LHCN-M2 (cell line): ENCODE data around the gene NRAP. TPM values are rescaled to one million over a fixed set of nuclear protein-coding genes. Genes with fewer than 3 reads are reported as not detected.

Experiments used
- DNase-seq: peaks from one replicate; pipeline ENCODE4 v3.0.0-alpha.2; 2012; ENCODE audit warnings: low read depth
- total RNA-seq: library from RNA; depleted of rRNA; stranded (reverse); fragments of >200 nt; gene quantifications from 2 replicates; pipeline ENCODE4 v1.2.3, GENCODE V29; 2014

Gene NRAP
- total RNA-seq, 1 experiment from 2014 or later = not detected

DNA sequence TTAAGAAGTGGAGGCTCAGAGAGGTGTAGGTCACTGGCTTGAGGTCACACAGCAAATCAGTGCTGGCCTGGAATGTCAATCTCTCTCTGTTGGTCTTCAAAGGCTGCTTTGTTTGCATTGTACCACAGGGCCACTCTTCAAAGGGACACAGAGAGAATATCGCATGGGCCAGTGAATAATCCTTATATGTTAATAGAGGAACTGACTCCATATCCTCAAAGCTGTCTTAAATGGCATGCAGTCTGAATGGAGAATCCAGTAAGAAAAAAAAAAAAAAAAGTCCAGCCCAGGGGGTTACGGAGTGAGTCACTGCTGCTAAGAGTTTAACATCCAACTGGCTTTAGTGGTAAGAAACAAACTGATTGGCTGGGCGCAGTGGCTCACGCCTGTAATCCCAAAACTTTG lies 54.1 kb downstream of the NRAP start:
- peak; percentile 2 for DNase-seq

DNA sequence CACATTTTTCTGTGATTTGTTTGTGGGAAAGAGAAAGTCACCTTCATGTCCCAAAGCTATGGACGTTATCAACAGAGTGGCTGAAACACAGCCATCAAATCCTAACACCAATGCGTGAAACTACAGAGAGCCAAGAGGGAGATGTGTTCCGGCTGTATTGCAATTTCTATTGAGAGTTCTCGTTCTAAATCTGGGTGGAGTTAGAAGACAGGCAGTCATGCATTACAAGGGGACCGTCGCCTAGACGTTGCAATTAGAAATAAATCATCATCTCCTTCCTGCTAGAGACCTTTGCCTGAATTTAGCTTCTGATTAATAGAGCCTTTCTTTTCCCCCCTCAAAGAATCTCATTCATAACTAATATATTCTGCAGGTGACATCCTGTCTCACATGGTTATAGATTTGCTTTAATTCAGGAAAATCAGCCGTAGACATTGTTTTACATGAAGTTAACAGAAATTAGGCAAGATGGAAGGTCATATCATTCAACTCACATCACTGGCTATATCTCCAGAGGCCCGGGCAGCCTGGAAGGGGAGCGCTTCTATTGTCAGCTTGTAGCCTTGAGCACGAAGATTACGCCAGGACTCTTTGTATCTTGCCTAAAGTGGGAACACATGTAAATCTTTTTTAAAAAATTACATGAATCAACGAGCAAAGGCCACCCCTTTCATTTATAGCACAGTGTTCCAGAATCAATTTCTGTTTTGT lies 58.4 kb downstream of the NRAP start:
- DNase-seq = no peak

DNA sequence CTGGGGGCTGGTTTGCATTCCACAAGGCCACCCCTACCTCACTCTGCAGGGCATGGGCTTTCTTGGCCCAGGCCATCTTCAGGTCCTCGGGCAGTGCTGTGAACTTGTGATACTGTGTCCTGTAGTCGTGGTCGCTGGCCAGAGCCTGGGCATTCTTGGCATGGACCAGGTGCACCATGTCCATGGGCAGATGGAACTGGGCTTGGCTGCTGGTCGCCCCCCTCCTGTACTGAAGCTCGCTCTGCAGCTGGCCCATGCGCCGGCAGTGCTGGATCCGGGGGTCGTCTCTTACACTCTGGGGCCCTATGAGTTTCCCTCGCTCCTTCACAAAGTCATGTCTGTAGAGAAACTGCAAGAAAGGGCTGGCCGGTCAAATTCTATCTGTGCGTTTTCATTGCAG lies 59.3 kb downstream of the NRAP start:
- no peak for DNase-seq

DNA sequence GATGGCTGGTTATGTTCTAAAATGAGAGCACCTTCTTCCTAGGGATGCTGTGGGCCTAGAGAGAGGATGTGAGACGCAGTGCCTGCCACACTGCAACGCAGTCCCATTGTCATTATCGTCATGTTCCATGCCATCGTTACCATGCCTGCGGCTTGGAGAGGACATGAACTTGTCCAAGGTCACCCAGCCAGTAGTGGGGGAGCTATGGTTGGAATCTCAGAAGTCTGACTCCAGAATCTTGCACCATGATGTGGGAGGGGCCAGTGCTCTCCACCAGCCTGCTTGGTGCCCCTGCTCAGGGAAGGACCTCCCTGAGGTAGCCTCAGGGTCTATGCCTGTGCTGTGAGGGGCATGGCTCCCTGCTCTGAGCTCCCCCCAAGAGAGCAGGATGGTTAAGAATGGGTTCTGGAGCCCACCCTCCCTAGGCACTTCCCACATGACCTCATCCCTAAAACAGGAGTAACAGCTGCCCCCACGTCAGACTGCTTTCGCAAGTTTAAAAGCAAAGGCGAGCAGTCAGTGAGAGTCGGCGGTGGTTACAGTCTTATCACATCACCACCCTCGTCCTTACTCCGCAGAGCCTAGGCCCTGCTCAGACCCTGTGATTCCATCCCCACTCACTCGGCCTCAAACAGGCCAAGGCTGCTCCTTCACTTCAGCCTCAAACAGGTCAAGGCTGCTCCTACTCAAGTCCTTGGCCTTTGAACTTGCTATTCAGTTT lies 60.6 kb downstream of the NRAP start:
- DNase-seq = no peak

DNA sequence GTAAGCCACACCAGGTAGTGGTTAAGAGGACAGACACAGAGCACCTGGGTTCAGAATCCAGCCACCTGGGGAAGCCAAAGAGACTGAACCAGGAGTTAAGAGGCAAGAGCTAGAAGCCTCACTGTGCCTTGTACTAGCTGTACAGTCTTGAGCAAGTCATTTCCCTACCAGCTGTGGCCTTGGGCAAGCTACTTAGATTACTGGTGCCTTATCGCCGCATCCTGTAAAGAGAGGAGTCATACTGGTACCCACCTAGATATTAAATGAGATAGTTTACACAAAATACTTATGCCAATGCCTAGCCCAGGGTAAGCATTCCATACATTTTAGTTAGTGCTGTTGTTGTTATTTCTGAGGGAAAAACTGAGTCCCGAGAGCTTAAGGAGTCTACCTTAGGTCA lies 63.3 kb downstream of the NRAP start:
- no peak for DNase-seq

DNA sequence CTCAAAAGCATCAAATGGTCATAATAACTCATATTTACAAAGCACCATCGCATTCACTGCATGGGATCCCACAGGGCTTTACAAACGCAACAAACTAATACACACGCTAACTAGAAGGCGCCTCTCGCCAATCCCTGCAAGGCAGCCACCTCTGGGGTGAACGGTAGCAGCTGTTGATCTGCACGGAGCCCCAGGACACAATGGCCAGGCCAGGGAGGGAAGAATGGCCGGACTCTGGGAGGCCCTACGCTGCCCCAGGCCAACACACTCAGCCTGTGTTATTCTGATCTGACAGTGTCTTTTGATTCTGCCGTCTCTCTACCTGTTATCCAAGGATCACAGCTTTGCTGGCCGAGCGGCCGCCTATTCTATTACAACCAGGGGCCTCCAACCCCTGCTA lies 69.2 kb downstream of the NRAP start:
- DNase-seq = no peak

DNA sequence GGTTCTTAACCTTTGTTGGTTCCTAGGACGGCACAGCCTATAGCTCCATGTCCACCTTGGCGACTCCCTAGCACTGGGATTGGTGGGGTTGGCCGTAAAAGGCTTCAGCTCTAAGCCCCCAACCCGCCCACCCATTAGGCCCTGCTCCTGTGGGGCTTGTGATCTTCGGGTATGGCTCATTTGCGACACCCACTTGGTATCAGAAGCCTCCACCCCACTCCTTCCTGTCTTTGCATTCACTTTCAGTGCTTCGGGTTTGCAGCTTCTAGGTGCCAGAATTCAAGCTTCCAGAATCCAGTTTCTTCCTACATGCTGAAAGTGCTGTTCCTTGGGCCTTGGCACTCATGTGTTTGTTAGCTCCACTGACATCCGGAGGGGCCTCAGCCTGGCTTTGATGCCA lies 71.5 kb downstream of the NRAP start:
- DNase-seq = no peak

DNA sequence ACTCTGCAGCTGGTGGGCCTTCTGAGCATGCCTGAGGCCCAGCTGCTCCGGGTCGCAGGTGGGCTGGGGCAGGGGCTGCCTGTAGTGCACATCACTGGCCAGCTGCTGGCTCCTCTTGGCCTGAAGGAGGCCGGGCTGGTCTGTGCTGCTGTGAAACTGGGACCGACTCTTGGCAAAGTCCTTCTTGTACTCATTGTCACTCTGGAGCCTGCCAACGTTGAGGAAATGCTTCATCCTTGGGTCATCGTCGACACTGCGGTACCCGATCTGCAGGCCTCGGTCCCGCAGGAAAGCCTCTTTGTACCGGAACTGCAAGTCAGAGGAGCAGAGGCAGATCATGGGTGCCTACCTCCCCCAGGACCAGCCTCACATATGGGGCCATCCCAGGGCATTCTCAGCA lies 73.3 kb downstream of the NRAP start:
- no peak for DNase-seq

DNA sequence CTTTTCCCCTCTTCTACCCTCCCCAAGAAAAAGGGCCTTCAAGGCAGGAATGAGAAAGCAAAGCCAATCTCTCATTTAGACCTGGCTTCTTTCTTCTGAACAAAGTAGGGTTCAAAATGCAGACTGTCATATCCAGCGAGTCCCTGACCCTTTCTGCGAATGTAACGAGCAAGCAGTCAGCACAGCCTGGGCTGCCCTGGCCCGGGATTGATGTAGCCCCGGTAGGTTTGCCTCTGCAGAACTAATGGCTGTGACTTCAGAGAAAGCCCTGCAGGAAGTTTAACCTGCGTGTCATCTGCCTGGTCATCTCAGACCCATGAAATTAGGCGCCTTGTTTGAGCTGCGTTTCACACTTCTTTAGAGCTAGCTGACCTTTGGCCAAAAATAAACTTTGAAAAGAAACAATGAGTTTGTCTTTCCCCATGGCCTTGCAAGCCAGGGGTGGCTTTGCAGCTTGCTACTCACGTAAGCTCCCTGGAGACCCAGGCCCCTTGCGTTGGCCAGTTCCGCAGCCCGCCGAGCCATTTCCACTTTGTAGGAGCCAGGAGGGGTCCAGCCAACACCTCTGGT lies 74.6 kb downstream of the NRAP start:
- DNase-seq = no peak

DNA sequence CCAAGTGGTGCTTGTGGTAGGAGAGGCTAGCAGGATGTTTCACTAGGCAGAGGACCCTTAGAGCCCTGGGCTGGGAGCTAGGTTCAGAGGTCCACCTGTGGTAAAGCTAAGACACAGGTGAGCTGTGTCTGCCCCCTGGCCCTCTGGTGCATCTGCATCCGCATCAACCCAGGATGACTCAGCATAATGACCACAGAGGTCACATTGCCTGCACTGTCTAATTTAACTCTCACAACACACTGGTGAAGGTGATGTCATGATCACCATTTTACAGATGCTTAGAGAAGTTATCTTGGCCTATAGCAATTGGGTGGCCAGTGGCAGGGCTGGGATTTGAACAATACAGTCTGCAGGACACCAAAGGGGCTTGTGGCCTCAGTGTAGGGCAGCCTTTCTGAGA lies 77.9 kb downstream of the NRAP start:
- DNase-seq = no peak

DNA sequence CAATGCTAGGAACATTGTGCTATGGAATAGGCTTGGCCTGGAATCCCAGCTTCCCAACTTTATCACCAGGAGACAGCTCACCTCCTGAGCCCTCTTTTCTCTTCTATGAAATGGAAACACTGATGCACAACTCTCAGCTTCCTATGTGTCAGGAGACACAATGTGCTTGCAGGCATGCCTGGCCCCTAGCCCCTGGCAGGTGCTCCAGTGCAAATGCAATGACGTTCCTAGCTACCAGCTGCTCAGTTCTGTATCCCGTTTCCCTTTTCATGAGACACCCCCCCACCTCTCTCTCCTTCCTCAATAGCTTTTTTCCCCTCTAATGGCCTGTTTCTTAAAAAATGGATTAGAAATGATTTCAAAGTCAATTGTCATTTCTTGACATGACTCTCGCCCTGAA lies 80.3 kb downstream of the NRAP start:
- no peak for DNase-seq

DNA sequence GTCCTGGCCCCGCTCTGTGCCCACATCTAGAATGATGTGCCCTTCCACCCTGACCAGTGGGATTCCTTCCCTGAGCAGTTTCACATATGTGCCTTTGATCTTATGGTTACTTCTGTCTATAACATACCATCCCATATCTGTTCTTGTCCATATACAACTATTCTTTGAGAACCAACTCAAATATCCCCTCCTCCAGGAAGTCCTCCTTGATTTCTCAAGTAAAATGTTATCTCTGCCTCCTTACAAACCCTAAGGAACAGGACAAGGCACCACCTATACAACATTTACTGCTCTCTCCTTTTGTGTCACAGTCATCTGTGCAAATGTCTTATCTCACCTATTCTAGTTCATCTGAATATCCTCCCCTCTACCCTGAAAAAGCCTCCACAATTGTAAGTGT lies 82.7 kb downstream of the NRAP start:
- no peak for DNase-seq

DNA sequence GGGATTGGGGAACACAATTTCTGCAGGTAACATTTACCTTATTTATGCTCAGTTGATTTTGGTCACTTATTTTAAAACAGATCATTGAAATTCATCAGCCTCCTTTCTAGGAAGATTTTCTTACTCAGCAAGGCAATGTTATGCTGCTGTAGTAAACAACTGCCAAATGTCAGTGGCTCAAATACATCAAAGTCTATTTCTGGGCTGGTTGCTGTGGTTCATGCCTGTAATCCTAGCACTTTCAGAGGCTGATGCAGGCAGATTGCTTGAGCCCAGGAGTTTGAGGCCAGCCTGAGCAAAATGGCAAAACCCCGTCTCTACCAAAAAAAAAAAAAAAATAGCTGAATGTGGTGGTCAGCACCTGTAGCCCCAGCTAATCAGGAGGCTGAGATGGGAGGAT lies 85.1 kb downstream of the NRAP start:
- DNase-seq = no peak

DNA sequence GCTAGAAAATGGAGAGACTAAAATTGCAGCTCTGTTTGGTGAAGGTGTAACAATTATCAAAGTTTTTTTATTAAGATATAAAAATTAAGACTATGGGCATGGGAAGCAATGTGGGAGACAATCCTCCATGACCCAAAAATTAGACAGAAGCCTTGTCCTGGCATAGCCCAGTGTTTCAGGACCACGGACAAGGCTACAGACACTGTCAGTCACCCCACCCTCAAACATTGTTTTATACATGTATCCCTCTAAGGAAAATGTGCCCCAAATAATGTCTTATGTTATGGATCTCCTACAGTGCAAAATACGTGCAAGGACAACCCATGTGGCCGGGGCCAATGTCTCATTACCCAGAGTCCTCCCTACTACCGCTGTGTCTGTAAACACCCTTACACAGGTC lies 87.0 kb downstream of the NRAP start:
- peak; percentile 5 for DNase-seq

DNA sequence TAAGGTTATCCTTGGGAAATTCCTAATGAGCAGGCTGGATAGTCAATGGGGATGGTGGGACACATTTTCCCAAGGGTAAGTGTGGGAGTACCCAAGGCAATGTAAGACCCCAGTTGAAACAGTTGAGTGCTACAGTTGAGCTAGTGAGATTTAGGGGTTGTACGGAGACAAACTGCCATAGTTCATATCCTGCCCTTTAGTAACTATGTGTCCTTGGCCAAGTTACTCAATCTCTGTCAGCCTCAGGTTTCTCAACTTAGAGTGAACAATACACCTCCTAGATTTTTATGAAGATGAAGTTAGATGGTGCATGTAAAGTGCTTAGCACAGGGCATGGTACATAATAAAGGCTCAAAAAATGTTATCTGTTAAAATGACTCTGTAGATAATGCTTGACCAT lies 90.5 kb downstream of the NRAP start:
- DNase-seq = no peak

DNA sequence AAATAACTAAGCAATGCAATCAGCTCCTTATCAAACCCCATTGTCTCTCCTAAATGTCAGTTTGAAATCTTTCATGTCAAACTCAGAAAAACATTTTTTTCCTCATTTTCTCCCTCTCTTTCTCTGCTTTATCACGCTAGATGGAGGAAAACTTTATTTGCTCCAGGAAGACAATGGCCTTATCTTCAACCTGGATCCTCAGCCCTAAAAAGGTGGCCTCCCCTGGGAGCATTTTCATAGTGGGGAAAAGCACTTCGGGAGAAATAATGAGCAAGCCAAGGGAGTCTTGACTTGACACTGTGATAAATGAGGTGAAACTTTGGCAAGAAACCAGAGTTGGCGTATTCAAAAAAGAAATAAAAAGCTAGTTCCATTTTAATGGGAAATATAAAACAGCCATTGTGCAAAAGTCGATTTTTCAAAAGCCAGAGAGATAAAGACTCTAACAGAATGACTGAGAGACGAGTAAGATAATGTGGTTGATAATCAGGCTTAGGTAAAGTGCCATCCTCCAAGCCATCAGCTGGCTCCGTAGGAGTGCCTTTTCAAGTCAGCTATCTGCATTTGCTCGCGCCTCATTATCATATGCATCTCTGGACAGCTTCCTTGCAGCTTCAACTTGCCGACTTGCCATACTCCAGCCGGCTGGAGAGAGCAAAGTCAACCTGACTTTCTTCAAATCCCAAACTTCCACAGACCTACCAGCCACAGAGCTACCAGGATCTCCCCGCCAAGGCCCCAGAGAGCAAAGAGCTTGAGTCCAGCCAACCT lies 91.1 kb downstream of the NRAP start:
- DNase-seq = no peak

DNA sequence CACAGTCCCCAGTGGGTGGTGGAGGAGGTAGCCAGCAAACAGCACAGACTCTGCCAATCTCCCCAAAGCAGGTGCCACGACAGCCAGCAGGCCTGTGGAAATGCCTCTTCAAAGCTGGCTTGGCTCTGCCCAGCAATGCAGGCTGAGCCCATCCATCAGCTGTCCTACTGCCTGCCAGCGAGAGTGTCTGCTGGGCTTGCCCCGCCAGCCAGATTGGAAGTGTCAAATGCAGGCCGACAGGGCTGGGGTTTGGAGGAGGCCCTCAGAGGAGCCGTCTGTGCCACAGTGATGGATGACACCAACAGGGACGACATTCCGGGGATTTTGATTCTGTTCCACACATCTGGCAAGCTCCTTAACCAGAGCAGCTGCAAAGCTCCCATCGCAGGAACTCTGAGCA lies 94.3 kb downstream of the NRAP start:
- no peak for DNase-seq

DNA sequence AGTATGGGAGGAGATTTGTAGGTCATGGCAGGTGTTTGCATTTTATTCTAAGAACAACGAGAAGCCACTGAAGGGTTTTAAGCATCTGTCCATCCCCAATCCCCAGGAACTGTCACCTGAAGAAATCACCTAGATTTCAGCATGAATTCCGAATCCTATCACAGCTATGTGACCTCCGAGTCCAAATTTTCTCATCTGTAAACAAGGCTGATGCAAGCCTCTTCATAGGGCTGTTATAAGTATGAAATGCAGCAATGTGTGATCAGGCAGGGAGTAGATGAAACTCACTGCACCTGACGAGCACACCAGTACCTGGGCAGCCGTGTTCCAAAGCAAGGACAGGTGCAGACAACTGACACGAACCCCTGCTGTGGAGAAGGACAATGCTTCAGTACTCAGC lies 97.0 kb downstream of the NRAP start:
- DNase-seq = no peak

DNA sequence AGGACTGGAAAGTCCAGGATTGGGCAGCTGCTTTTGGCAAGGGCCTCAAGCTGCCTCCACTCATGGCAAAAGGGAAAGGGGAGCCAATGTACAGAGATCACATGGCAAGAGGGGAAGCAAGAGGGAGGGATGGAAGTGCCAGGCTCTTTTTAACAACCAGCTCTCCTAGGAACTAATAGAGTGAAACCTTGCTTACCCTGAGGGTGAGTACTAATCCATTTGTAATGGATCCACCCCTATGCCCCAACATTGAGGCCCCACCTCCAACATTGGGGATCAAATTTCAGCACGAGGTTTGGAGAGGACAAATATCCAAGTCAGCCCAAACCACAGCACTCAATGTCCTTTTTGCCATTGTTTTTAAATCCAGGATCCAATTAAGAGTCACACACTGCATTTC lies 98.5 kb downstream of the NRAP start:
- DNase-seq = no peak

DNA sequence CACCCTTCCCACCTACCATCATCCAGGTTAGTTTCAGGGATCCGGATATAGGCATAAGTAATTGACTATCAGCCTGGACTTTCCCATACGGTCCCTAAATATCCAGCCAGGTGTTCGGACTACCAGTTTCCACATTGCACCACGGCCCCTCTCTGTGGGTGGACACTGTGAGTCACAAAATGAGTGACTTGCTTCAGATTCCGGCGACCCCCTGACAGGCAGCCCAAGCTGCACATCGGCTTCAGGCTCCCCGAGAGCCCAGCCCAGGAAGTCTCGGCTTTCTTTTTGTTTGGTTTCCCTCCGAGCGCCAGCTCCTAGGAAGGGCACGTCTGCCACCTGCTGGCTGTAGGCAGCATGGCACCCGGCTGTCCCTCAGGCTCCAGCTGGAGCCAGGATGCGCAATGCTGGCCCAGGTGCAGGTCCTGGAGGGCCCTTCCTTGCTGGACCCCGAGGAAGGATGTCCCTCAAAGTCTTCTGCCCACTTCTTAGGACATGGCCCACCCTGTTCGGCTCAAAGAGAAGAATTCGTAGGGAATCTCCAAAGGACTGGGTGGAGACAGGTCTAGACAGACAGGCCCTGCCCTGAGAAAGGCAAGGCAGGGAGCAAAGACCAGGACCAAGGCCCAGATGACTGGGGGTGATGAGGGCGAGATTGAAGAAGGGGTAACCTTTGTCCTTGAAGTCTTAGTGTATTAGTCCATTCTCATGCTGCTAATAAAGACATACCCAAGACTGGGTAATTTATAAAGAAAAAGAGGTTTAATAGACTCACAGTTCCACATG lies 100.3 kb downstream of the NRAP start:
- peak; percentile 40 for DNase-seq

DNA sequence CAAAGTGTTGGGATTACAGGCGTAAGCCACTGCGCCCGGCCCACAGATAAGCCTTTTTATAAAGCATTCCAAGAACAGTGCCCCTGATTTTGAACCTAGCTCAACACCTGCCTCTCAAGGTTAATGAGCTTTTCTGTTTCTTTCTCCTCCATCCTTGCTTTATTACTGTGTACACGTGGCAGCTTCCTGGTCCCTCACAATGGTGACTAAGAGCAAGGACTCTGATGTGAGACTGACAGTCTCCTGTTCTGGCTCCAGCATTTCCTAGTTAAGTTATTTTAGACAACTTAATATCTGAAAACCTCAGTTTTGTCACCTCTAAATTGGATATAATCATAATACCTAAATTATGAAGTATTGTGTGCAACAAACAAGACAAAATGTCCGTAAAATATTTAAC lies 101.1 kb downstream of the NRAP start:
- DNase-seq = no peak

DNA sequence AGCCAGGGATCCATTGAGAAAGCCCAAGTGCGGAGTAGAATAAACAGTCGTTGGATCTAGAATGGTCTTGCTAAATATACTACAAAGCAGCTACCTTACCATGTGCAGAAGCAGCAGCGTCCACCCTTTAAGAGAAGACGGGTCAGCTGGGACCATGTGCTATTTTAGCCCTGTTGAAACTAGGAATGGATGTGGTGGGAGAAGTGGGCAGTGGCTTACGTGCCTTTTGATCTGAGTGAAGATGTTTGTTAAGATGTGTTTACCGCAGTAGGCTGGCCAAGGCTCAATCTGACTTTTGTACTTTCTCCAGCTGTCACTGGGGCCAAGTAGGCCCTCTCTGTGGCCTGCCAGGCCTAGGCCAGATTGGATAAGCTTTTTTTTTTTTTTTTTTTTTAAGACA lies 101.8 kb downstream of the NRAP start:
- DNase-seq = no peak
